ENCODE data around the gene HYI.
"Not testable (repeated sequence)": the region's sequence is repeated elsewhere in the genome, so short reads cannot be mapped to it uniquely, and the experiment has no call there.

Gene HYI

GRCh38 chr1:43488165-43488564 lies 34.4 kb upstream of the HYI start:
- no peak for TF ChIP-seq CTCF (IDR thresholded peaks at IDR 0.05; ENCODE audit: insufficient read depth, missing control alignments)
- DNase-seq (ENCODE audit: insufficient read length, low spot score) (no peak), FAIRE-seq (no peak)

- no peak for TF ChIP-seq CTCF (IDR thresholded peaks at IDR 0.05; ENCODE audit: insufficient read depth, missing control alignments)
- DNase-seq (ENCODE audit: insufficient read length, low spot score) (no peak), FAIRE-seq (no peak)
Measured at GRCh38 chr1:43484367-43484766, 30.6 kb upstream of the HYI start.

- FAIRE-seq (no peak), DNase-seq (ENCODE audit: insufficient read length, low spot score) (no peak)
- no peak for TF ChIP-seq CTCF (IDR thresholded peaks at IDR 0.05; ENCODE audit: insufficient read depth, missing control alignments)
Measured at GRCh38 chr1:43482215-43482614, 28.5 kb upstream of the HYI start.

GRCh38 chr1:43481491-43481890 lies 27.8 kb upstream of the HYI start:
- no peak for FAIRE-seq
- TF ChIP-seq CTCF (IDR thresholded peaks at IDR 0.05; ENCODE audit: insufficient read depth, missing control alignments) = no peak

GRCh38 chr1:43479414-43479813 lies 25.7 kb upstream of the HYI start:
- no peak for TF ChIP-seq CTCF (IDR thresholded peaks at IDR 0.05; ENCODE audit: insufficient read depth, missing control alignments)
- FAIRE-seq = no peak
- no peak for DNase-seq (ENCODE audit: insufficient read length, low spot score)

More at GRCh38 chr1:43481491-43481890, 27.8 kb upstream of the HYI start:
- DNase-seq (ENCODE audit: insufficient read length, low spot score) = no peak

- no peak for DNase-seq (ENCODE audit: insufficient read length, low spot score)
- TF ChIP-seq CTCF (IDR thresholded peaks at IDR 0.05; ENCODE audit: insufficient read depth, missing control alignments) = no peak
- FAIRE-seq = no peak
Measured at GRCh38 chr1:43477716-43478115, 24.0 kb upstream of the HYI start.

GRCh38 chr1:43475611-43476401 lies 22.1 kb upstream of the HYI start:
- DNase-seq (ENCODE audit: insufficient read length, low spot score) = not testable (repeated sequence)
- FAIRE-seq = peak; percentile 35
